ENCODE data around the gene KRTAP19-2. TPM values are rescaled to one million over a fixed set of nuclear protein-coding genes. Genes with fewer than 3 reads are reported as not detected.

The KRTAP19-2 gene
- total and polyA plus RNA-seq, 2 of the 13 experiments (the other 11 are each of a cell fraction or from before 2014, with no cell fraction given): not detected

GRCh38 chr21:30443226-30443625, 44.0 kb downstream of the KRTAP19-2 start:
- Histone ChIP-seq H4K20me1 (ENCODE audit: insufficient read depth, low read length) (no peaks in the 10 kb centered on the region), H3K36me3 (replicated peaks in 1 of 2; ENCODE audit: control insufficient read depth in 1 of 2, insufficient read depth in 2 of 2, low read length in 2 of 2) (no peaks in the 10 kb centered on the region), H3K9ac (ENCODE audit: insufficient read depth, low read depth, low read length) (no peak overlapping the region), H3K27ac (ENCODE audit: extremely low read length, insufficient read depth, low read length) (no peak overlapping the region), H3K27me3 (ENCODE audit: control insufficient read depth in 1 of 2, insufficient read depth in 2 of 2, low read length in 2 of 2) (no peaks in the 10 kb centered on the region), H2AFZ (ENCODE audit: low read length) (no peak overlapping the region), H3K4me1 (ENCODE audit: insufficient read depth, low read length) (no peaks in the 10 kb centered on the region), H3K4me3 (replicated peaks in 1 of 3; ENCODE audit: insufficient read depth in 1 of 3, low read depth in 2 of 3, low read length in 3 of 3) (no peak overlapping the region), H3K79me2 (ENCODE audit: insufficient read depth, low read length) (no peaks in the 10 kb centered on the region), H3K4me2 (ENCODE audit: low read depth, low read length) (no peak overlapping the region), H3K9me3 (ENCODE audit: low read length) (peaks cover 89% of the 10 kb centered on the region)
- no TSS peak for BruUV-seq (replicated peaks)
- intact Hi-C loops (cut with micrococcal nuclease; ENCODE audit: unreplicated experiment): no loop called here
- ATAC-seq (no peak), FAIRE-seq (no peak), DNase-seq (ENCODE audit: low spot score) (no peak)
- POLR2A ChIA-PET: no interaction called here
- CTCF ChIA-PET (ENCODE audit: low intra/inter-chr PET ratio, low total read pairs): no interaction called here
- in situ Hi-C loops (cut with HindIII; ENCODE audit: extremely low pct_ligation_motif_present, low pct_unique_long_range_greater_than_20kb): no loop called here
- TF ChIP-seq NFE2L1 (CRISPR knock-in tag; IDR thresholded peaks at IDR 0.05; ENCODE audit: borderline replicate concordance): no peak
- TF ChIP-seq CREB3 (CRISPR knock-in tag; IDR thresholded peaks at IDR 0.05): no peak
- no peak for TF ChIP-seq ZNF644 (CRISPR knock-in tag; IDR thresholded peaks at IDR 0.05; ENCODE audit: low read depth)

- 53% methylated on average over 5 of the region's 5 CpGs for WGBS (ENCODE audit: low lambda C conversion rate)
- Histone ChIP-seq H3K27me3 (ENCODE audit: control insufficient read depth in 1 of 2, insufficient read depth in 2 of 2, low read length in 2 of 2) (no peaks in the 10 kb centered on the region), H2AFZ (ENCODE audit: low read length) (no peak within 1 kb of the TSS), H3K4me3 (replicated peaks in 1 of 3; ENCODE audit: insufficient read depth in 1 of 3, low read depth in 2 of 3, low read length in 3 of 3) (no peak within 1 kb of the TSS), H3K4me2 (ENCODE audit: low read depth, low read length) (no peak within 1 kb of the TSS), H3K36me3 (replicated peaks in 1 of 2; ENCODE audit: control insufficient read depth in 1 of 2, insufficient read depth in 2 of 2, low read length in 2 of 2) (no peaks in the 10 kb centered on the region), H3K79me2 (ENCODE audit: insufficient read depth, low read length) (no peaks in the 10 kb centered on the region), H3K9ac (ENCODE audit: insufficient read depth, low read depth, low read length) (no peak within 1 kb of the TSS), H3K9me3 (ENCODE audit: low read length) (peaks cover 87% of the 10 kb centered on the region), H3K27ac (ENCODE audit: extremely low read length, insufficient read depth, low read length) (no peak within 1 kb of the TSS), H4K20me1 (ENCODE audit: insufficient read depth, low read length) (no peaks in the 10 kb centered on the region), H3K4me1 (ENCODE audit: insufficient read depth, low read length) (no peaks in the 10 kb centered on the region)
- BruUV-seq (replicated peaks): no TSS peak
- intact Hi-C loops (cut with micrococcal nuclease; ENCODE audit: unreplicated experiment) (no loop called here), in situ Hi-C loops (cut with HindIII; ENCODE audit: extremely low pct_ligation_motif_present, low pct_unique_long_range_greater_than_20kb) (no loop called here)
- ChIA-PET POLR2A (no interaction called here), CTCF (ENCODE audit: low intra/inter-chr PET ratio, low total read pairs) (no interaction called here)
- DNase-seq (ENCODE audit: low spot score) (no peak), ATAC-seq (no peak), FAIRE-seq (no peak)
- TF ChIP-seq ZNF34 (CRISPR knock-in tag; IDR thresholded peaks at IDR 0.05; ENCODE audit: borderline replicate concordance): no peak
- no peak for TF ChIP-seq ZBTB44 (CRISPR knock-in tag; IDR thresholded peaks at IDR 0.05)
- TF ChIP-seq HMGXB3 (CRISPR knock-in tag; IDR thresholded peaks at IDR 0.05; ENCODE audit: borderline replicate concordance): no peak
- TF ChIP-seq ZNF552 (CRISPR knock-in tag; IDR thresholded peaks at IDR 0.05; ENCODE audit: borderline replicate concordance): no peak
- TF ChIP-seq ZNF441 (CRISPR knock-in tag; IDR thresholded peaks at IDR 0.05; ENCODE audit: borderline replicate concordance): no peak
- no peak for TF ChIP-seq SIN3A (IDR thresholded peaks at IDR 0.05; ENCODE audit: borderline replicate concordance, low read depth, low read length)
Measured at GRCh38 chr21:30439975-30440374, 47.3 kb downstream of the KRTAP19-2 start, which contains the start of gene KRTAP15-1. TSS of gene KRTAP15-1 (plus strand) at chr21:30440275. CDS start at chr21:30440328, 53 bp downstream.

Data from HepG2 (cell line).